H1 (cell line): ENCODE measurements around the gene LSM7. TPM values are rescaled to one million over a fixed set of nuclear protein-coding genes. Genes with fewer than 3 reads are reported as not detected.
A peak's percentile ranks its signal among the peaks of the same experiment; 100 is the strongest.

Experiments used
- CTCF ChIA-PET: fragments of 300-600 bp; sonication (Branson Sonifier 250); formaldehyde crosslinking; loops from one replicate; lab custom pipeline; 2021; ENCODE audit not compliant: partially characterized antibody; lab: Charles Lee
- POLR2A ChIA-PET: fragments of 300-600 bp; sonication (Branson Sonifier 250); formaldehyde crosslinking; loops from one replicate; lab custom pipeline; 2021; ENCODE audit warnings: inconsistent platforms; ENCODE audit not compliant: partially characterized antibody; lab: Charles Lee
- DNase-seq, 2 experiments: peaks; one replicate each; pipeline versions ENCODE4 v3.0.0 to v3.0.0-alpha.2; 2010 to 2022; ENCODE audit warnings: low spot score in 2 of 2, low read depth in 1 of 2, mixed read lengths in 1 of 2
- FAIRE-seq: peaks from 2 replicates; lab custom pipeline; 2011; peaks lifted over from hg19 to GRCh38; lab: Jason Lieb, UNC
- H2AFZ ChIP-seq: 2 replicates; pipeline ENCODE4 v1.8.1; 2012; ENCODE audit warnings: low read length, inconsistent platforms
- H2AK5ac ChIP-seq: 2 replicates; pipeline ENCODE4 v1.6.1; 2013; ENCODE audit warnings: low read depth, low read length
- H2BK120ac ChIP-seq: replicated peaks from 2 replicates; pipeline ENCODE3; 2013; ENCODE audit warnings: low read depth, low read length, inconsistent platforms
- H2BK12ac ChIP-seq: 2 replicates; pipeline ENCODE4 v1.6.1; 2013; ENCODE audit warnings: low read depth, low read length
- H2BK15ac ChIP-seq: 2 replicates; pipeline ENCODE4 v1.6.1; 2013; ENCODE audit warnings: low read length
- H2BK20ac ChIP-seq: 2 replicates; pipeline ENCODE4 v1.6.1; 2013; ENCODE audit warnings: low read length
- H2BK5ac ChIP-seq: 2 replicates; pipeline ENCODE4 v1.6.1; 2013; ENCODE audit warnings: low read depth, low read length
- H3K14ac ChIP-seq: 2 replicates; pipeline ENCODE4 v1.6.1; 2013; ENCODE audit warnings: inconsistent platforms; ENCODE audit not compliant: insufficient read length
- H3K18ac ChIP-seq: 2 replicates; pipeline ENCODE4 v1.6.1; 2013; ENCODE audit warnings: low read length; ENCODE audit errors: extremely low read depth
- H3K23ac ChIP-seq: 2 replicates; pipeline ENCODE4 v1.6.1; 2013; ENCODE audit warnings: inconsistent platforms; ENCODE audit not compliant: insufficient read length
- H3K23me2 ChIP-seq: 2 replicates; pipeline ENCODE4 v1.6.1; 2013; ENCODE audit warnings: low read depth, low read length
- H3K27ac ChIP-seq: 2 replicates; pipeline ENCODE4 v1.6.1; 2011; ENCODE audit warnings: low read depth, low read length, inconsistent platforms
- H3K27me3 ChIP-seq, 4 experiments: replicated peaks in 1 of 4; 1 replicate in 1 of 4; 2 replicates in 3 of 4; pipeline versions ENCODE4 v1.6.1 to v1.8.1; 2011 to 2013; ENCODE audit warnings: low read length in 3 of 4, mild to moderate bottlenecking in 3 of 4, inconsistent platforms in 2 of 4, mixed read lengths in 2 of 4, moderate library complexity in 1 of 4; ENCODE audit not compliant: control insufficient read depth in 3 of 4, insufficient read depth in 3 of 4; ENCODE audit errors: extremely low read depth in 1 of 4
- H3K36me3 ChIP-seq, 4 experiments: 2 replicates each; pipeline versions ENCODE4 v1.6.1 to v1.8.1; 2011 to 2013; ENCODE audit warnings: mild to moderate bottlenecking in 4 of 4, low read length in 3 of 4, moderate library complexity in 2 of 4, control low read depth in 1 of 4, inconsistent platforms in 1 of 4; ENCODE audit not compliant: insufficient read depth in 4 of 4, control insufficient read depth in 2 of 4
- H3K4ac ChIP-seq: replicated peaks from 2 replicates; pipeline ENCODE3; 2013; ENCODE audit warnings: low read length, low read depth, mixed read lengths, inconsistent platforms; ENCODE audit not compliant: insufficient read length
- H3K4me1 ChIP-seq, 4 experiments: replicated peaks in 1 of 4; 1 replicate in 1 of 4; 2 replicates in 3 of 4; pipeline versions ENCODE4 v1.6.1 to v1.8.1; 2011 to 2013; ENCODE audit warnings: low read length in 3 of 4, inconsistent platforms in 2 of 4, mixed read lengths in 1 of 4; ENCODE audit not compliant: insufficient read depth in 4 of 4, control insufficient read depth in 3 of 4
- H3K4me2 ChIP-seq, 2 experiments: 2 replicates each; pipeline versions ENCODE4 v1.6.1 to v1.8.1; 2011 to 2013; ENCODE audit warnings: low read depth in 2 of 2, low read length in 2 of 2, control low read depth in 1 of 2, inconsistent platforms in 1 of 2, mild to moderate bottlenecking in 1 of 2; ENCODE audit not compliant: insufficient read depth in 1 of 2
- H3K4me3 ChIP-seq, 4 experiments: fragments of 200-600, 300-600 bp in 1 of 4; sonication (generic), shearing (Covaris generic), sonication (Bioruptor Twin) in 1 of 4; 2 replicates each; pipeline versions ENCODE4 v1.5.1 to v1.8.1; 2011 to 2016; ENCODE audit warnings: low read length in 4 of 4, low read depth in 3 of 4, control low read depth in 2 of 4, inconsistent platforms in 2 of 4, mild to moderate bottlenecking in 2 of 4, mixed read lengths in 1 of 4, moderate library complexity in 1 of 4; ENCODE audit not compliant: insufficient read depth in 2 of 4; ENCODE audit errors: extremely low read depth in 1 of 4
- H3K56ac ChIP-seq: replicated peaks from 2 replicates; pipeline ENCODE3; 2013; ENCODE audit warnings: low read depth, mild to moderate bottlenecking, mixed read lengths, low read length, inconsistent platforms; ENCODE audit not compliant: insufficient read length
- H3K79me1 ChIP-seq: 2 replicates; pipeline ENCODE4 v1.6.1; 2013; ENCODE audit warnings: low read depth, low read length, control low read depth
- H3K79me2 ChIP-seq, 2 experiments: 2 replicates each; pipeline versions ENCODE4 v1.6.1 to v1.8.1; 2012 to 2013; ENCODE audit warnings: low read length in 2 of 2, mild to moderate bottlenecking in 2 of 2, inconsistent platforms in 1 of 2; ENCODE audit not compliant: insufficient read depth in 2 of 2, control insufficient read depth in 1 of 2
- H3K9ac ChIP-seq, 4 experiments: replicated peaks in 1 of 4; 1 replicate in 1 of 4; 2 replicates in 3 of 4; pipeline versions ENCODE4 v1.6.1 to v1.8.1; 2011 to 2013; ENCODE audit warnings: low read depth in 3 of 4, low read length in 3 of 4, control low read depth in 2 of 4, mild to moderate bottlenecking in 2 of 4, moderate library complexity in 2 of 4, inconsistent platforms in 1 of 4; ENCODE audit errors: extremely low read depth in 1 of 4
- H3K9me3 ChIP-seq, 2 experiments: 2 replicates each; pipeline versions ENCODE4 v1.6.1 to v1.8.1; 2012 to 2013; ENCODE audit warnings: mild to moderate bottlenecking in 2 of 2, moderate library complexity in 2 of 2, control low read depth in 1 of 2, inconsistent platforms in 1 of 2, low read depth in 1 of 2, low read length in 1 of 2, mixed read lengths in 1 of 2; ENCODE audit not compliant: insufficient read depth in 2 of 2
- H4K20me1 ChIP-seq, 2 experiments: replicated peaks in 1 of 2; 2 replicates each; pipeline versions ENCODE3 to v1.8.1; 2011 to 2013; ENCODE audit warnings: inconsistent platforms in 2 of 2, low read length in 2 of 2, mild to moderate bottlenecking in 1 of 2; ENCODE audit not compliant: insufficient read depth in 2 of 2, control insufficient read depth in 1 of 2
- H4K5ac ChIP-seq: 2 replicates; pipeline ENCODE4 v1.6.1; 2013; ENCODE audit warnings: low read length, low read depth, mixed read lengths, inconsistent platforms; ENCODE audit not compliant: insufficient read length
- H4K8ac ChIP-seq: 2 replicates; pipeline ENCODE4 v1.8.0; 2013; ENCODE audit warnings: mild to moderate bottlenecking, moderate library complexity, low read length, inconsistent platforms; ENCODE audit not compliant: insufficient read depth; ENCODE audit errors: extremely low read depth
- H4K91ac ChIP-seq: replicated peaks from 2 replicates; pipeline ENCODE3; 2013; ENCODE audit warnings: low read length, mixed read lengths, inconsistent platforms; ENCODE audit not compliant: insufficient read length
- BACH1 ChIP-seq: IDR thresholded peaks from 2 replicates; pipeline ENCODE4 v1.6.1; 2012; ENCODE audit warnings: low read length, improper control_type of control experiment
- CBX5 ChIP-seq: fragments of 300-800, 300-1000 bp; sonication (generic); IDR thresholded peaks from 2 replicates; pipeline ENCODE4 v1.7.1; 2016; ENCODE audit warnings: antibody characterized with exemption, low read length, low read depth
- CBX8 ChIP-seq: fragments of 300-800, 300-1000 bp; sonication (generic); IDR thresholded peaks from 2 replicates; pipeline ENCODE4 v1.7.1; 2016; ENCODE audit warnings: low read depth, low read length, borderline replicate concordance
- EZH2 ChIP-seq: fragments of 200-600 bp; sonication (generic); IDR thresholded peaks from 2 replicates; pipeline ENCODE4 v1.7.1; 2012; ENCODE audit warnings: low read depth, mild to moderate bottlenecking, moderate library complexity, low read length, inconsistent platforms; ENCODE audit not compliant: severe bottlenecking
- FOSL1 ChIP-seq: IDR thresholded peaks from 2 replicates; pipeline ENCODE4 v1.6.1; 2011; ENCODE audit warnings: mild to moderate bottlenecking, low read depth, low read length, moderate library complexity; ENCODE audit not compliant: insufficient read depth
- JUN ChIP-seq: IDR thresholded peaks from 2 replicates; pipeline ENCODE4 v1.6.1; 2011; ENCODE audit warnings: low read depth, mild to moderate bottlenecking, improper control_type of control experiment, low read length
- JUND ChIP-seq: IDR thresholded peaks from 2 replicates; pipeline ENCODE4 v1.6.1; 2011; ENCODE audit warnings: mild to moderate bottlenecking, improper control_type of control experiment, low read length
- NRF1 ChIP-seq: IDR thresholded peaks from 2 replicates; pipeline ENCODE4 v1.6.1; 2011; ENCODE audit warnings: mild to moderate bottlenecking, low read depth, low read length, improper control_type of control experiment
- SIRT6 ChIP-seq: IDR thresholded peaks from one replicate; pipeline ENCODE4 v1.7.1; 2012; ENCODE audit warnings: low read length, inconsistent platforms
- SP1 ChIP-seq: IDR thresholded peaks from 2 replicates; pipeline ENCODE4 v1.6.1; 2011; ENCODE audit warnings: low read depth, low read length
- USF2 ChIP-seq: IDR thresholded peaks from 2 replicates; pipeline ENCODE4 v1.6.1; 2011; ENCODE audit warnings: low read length, improper control_type of control experiment
- YY1 ChIP-seq: IDR thresholded peaks from 2 replicates; pipeline ENCODE4 v1.6.1; 2011; ENCODE audit warnings: low read depth, mild to moderate bottlenecking, low read length
- WGBS, 2 experiments: shearing (Covaris generic) in 1 of 2; methylation state at CpG; one replicate each; pipeline versions ENCODE4 v1.1.6 to v1.1.7; 2013 to 2015; ENCODE audit warnings: low lambda C conversion rate in 2 of 2, mixed read lengths in 2 of 2, inconsistent platforms in 1 of 2, low coverage in 1 of 2, missing lambda C conversion rate in 1 of 2; ENCODE audit not compliant: insufficient replicate concordance in 2 of 2, insufficient coverage in 1 of 2, insufficient read length in 1 of 2; ENCODE audit errors: extremely low coverage in 1 of 2, missing lambda C conversion rate in 1 of 2; 5-methylcytosine and 5-hydroxymethylcytosine counted together
- polyA plus RNA-seq, 7 experiments: library from polyadenylated mRNA; depleted of rRNA in 3 of 7; stranded (reverse) in 5 of 7; unstranded in 2 of 7; fragments of >200 nt in 5 of 7; fragments of 200-250 nt in 2 of 7; gene quantifications; 1 replicate in 5 of 7; 2 replicates in 1 of 7; 4 replicates in 1 of 7; pipeline versions ENCODE4 v1.2.1 to v1.2.3, GENCODE V29; 2011 to 2013; ENCODE audit warnings: missing spikeins in 2 of 7, mixed read lengths in 2 of 7
- total RNA-seq: library from RNA; stranded (reverse); fragmentation: NEBNext Ultra II Directional; extraction: Animal tissue kit (Norgen Biotek cat#: 25700); gene quantifications from 2 replicates; pipeline ENCODE4 v1.2.1, GENCODE V29; 2021

LSM7 gene
- total and polyA plus RNA-seq, 2 of the 8 experiments (the other 6 are each of a cell fraction or from before 2014, with no cell fraction given): 228 to 1,335 TPM

- 4% methylated on average over 51 of the region's 67 CpGs; no CpG with 5 or more reads in 1 of the 2 experiments for WGBS, 2 experiments
- H2BK12ac ChIP-seq: 0 out of 2 replicates have a peak overlapping the region, but pooled peaks have one; percentile 1
- ChIA-PET POLR2A (interaction anchor here (0.5 to 2.1 kb wide), 15 partner anchors 8 to 296 kb away, joined by 3 to 17 read pairs (median 3); partner anchors contain the start of gene AMH), CTCF (interaction anchor here (0.5 to 2.3 kb wide), 15 partner anchors 12 to 444 kb away, joined by 3 to 20 read pairs (median 3); no protein-coding TSS in a partner anchor)
- peaks cover 10% of the 10 kb centered on the region; the same call in 1 of the 2 replicates for H3K23me2 ChIP-seq
- H2BK15ac ChIP-seq: no peak overlapping the region
- H3K27ac ChIP-seq: no peak overlapping the region
- H3K9me3 ChIP-seq: no peaks in the 10 kb centered on the region
- peak overlapping the region; percentile 1; the same call in 1 of the 2 replicates for H3K18ac ChIP-seq
- no peak overlapping the region for H2BK120ac ChIP-seq
- H3K27me3 ChIP-seq: peaks cover 40 to 67% (median 59%) of the 10 kb centered on the region in 4 experiments
- peaks cover 0 to 11% of the 10 kb centered on the region in 2 experiments for H4K20me1 ChIP-seq
- peak overlapping the region; percentile 58 to 97 for H3K4me2 ChIP-seq
- DNase-seq (peak in 1 of 2 experiments; percentile 85), FAIRE-seq (no peak)
- peaks cover 0 to 24% (median 9%) of the 10 kb centered on the region in 4 experiments; a peak in 5 of 7 replicates for H3K4me1 ChIP-seq
- no peak overlapping the region for H2AFZ ChIP-seq
- H3K56ac ChIP-seq: no peak overlapping the region
- H2BK5ac ChIP-seq: no peak overlapping the region
- H2BK20ac ChIP-seq: no peak overlapping the region
- no peak overlapping the region for H3K9ac ChIP-seq
- H4K91ac ChIP-seq: no peak overlapping the region
- H3K4me3 ChIP-seq: peak overlapping the region in 3 of 4 experiments; percentile 21 to 56 (median 36); a peak in 7 of 8 replicates
- H3K4ac ChIP-seq: no peak overlapping the region
- no peak overlapping the region for H4K5ac ChIP-seq
- peak overlapping the region; percentile 51; the same call in 1 of the 2 replicates for H4K8ac ChIP-seq
- H3K23ac ChIP-seq: no peak overlapping the region
- H3K14ac ChIP-seq: no peak overlapping the region
- no peak overlapping the region for H2AK5ac ChIP-seq
- no peaks in the 10 kb centered on the region for H3K79me2 ChIP-seq
- H3K36me3 ChIP-seq: peaks cover 0 to 6% (median 0%) of the 10 kb centered on the region in 4 experiments; a peak in 1 of 8 replicates
- H3K79me1 ChIP-seq: no peaks in the 10 kb centered on the region
- no peak for TF ChIP-seq CBX5
- no peak for TF ChIP-seq YY1
- no peak for TF ChIP-seq JUND
- TF ChIP-seq USF2: no peak
- peak; percentile 23; the same call in 1 of the 2 replicates for TF ChIP-seq NRF1
- peak; percentile 49 for TF ChIP-seq EZH2
- TF ChIP-seq SIRT6: no peak
- TF ChIP-seq FOSL1: no peak
- TF ChIP-seq BACH1: no peak
- no peak for TF ChIP-seq SP1
- no peak for TF ChIP-seq CBX8
- no peak for TF ChIP-seq JUN
Measured at GRCh38 chr19:2291185-2291751, 37.1 kb downstream of the LSM7 start.
